Endothelial cell of umbilical vein (primary cell): ENCODE measurements around the gene MAN1A1. TPM values are rescaled to one million over a fixed set of nuclear protein-coding genes. Genes with fewer than 3 reads are reported as not detected.

Source experiments
- BruUV-seq: library from RNA; stranded (reverse); fragments of 400-500 nt; replicated peaks from 2 replicates; lab custom pipeline; 2021; lab: Mats Ljungman, UMichigan
- CTCF ChIA-PET: fragments of 300-600, 350-600 bp; sonication (Branson Sonifier 250); formaldehyde crosslinking; loops from one replicate; lab custom pipeline; 2021; ENCODE audit warnings: antibody characterized with exemption, inconsistent platforms; lab: Charles Lee
- POLR2A ChIA-PET: fragments of 300-600, 350-600 bp; sonication (Branson Sonifier 250); formaldehyde crosslinking; loops from one replicate; lab custom pipeline; 2021; ENCODE audit warnings: antibody characterized with exemption, inconsistent platforms; lab: Charles Lee
- DNase-seq: peaks from one replicate; pipeline ENCODE4 v3.0.0-alpha.2; 2011; ENCODE audit warnings: low read depth, low spot score
- FAIRE-seq: peaks from 2 replicates; lab custom pipeline; 2011; peaks lifted over from hg19 to GRCh38; lab: Jason Lieb, UNC
- H2AFZ ChIP-seq: 2 replicates; pipeline ENCODE4 v1.6.0; 2012; ENCODE audit warnings: low read depth, low read length, control low read depth, inconsistent platforms
- H3K27ac ChIP-seq: 2 replicates; pipeline ENCODE4 v1.5.1; 2011; ENCODE audit warnings: low read depth, mild to moderate bottlenecking, control low read depth, low read length, moderate library complexity; ENCODE audit not compliant: insufficient read depth
- H3K27me3 ChIP-seq, 2 experiments: 2 replicates each; pipeline versions ENCODE4 v1.6.0 to v1.6.1; 2011; ENCODE audit warnings: low read length in 2 of 2, mixed read lengths in 1 of 2; ENCODE audit not compliant: control insufficient read depth in 2 of 2, insufficient read depth in 2 of 2
- H3K36me3 ChIP-seq, 2 experiments: 2 replicates in 1 of 2; 3 replicates in 1 of 2; pipeline ENCODE4 v1.5.1; 2011; ENCODE audit warnings: low read length in 2 of 2, mild to moderate bottlenecking in 1 of 2, moderate library complexity in 1 of 2; ENCODE audit not compliant: control insufficient read depth in 2 of 2, insufficient read depth in 2 of 2; ENCODE audit errors: extremely low read depth in 1 of 2
- H3K4me1 ChIP-seq: 3 replicates; pipeline ENCODE4 v1.5.1; 2011; ENCODE audit warnings: mild to moderate bottlenecking, low read length; ENCODE audit not compliant: control insufficient read depth, insufficient read depth; ENCODE audit errors: extremely low read depth
- H3K4me2 ChIP-seq: 2 replicates; pipeline ENCODE4 v1.6.1; 2011; ENCODE audit warnings: low read length, control low read depth, mixed read lengths; ENCODE audit not compliant: insufficient read depth
- H3K4me3 ChIP-seq, 3 experiments: fragments of 200-600 bp in 1 of 3; sonication (generic), shearing (Covaris generic) in 1 of 3; replicated peaks in 1 of 3; 2 replicates each; pipeline ENCODE4 v1.5.1; 2011 to 2016; ENCODE audit warnings: control low read depth in 3 of 3, low read length in 3 of 3, mild to moderate bottlenecking in 2 of 3, inconsistent platforms in 1 of 3, low read depth in 1 of 3, moderate library complexity in 1 of 3; ENCODE audit not compliant: insufficient read depth in 1 of 3
- H3K79me2 ChIP-seq: 2 replicates; pipeline ENCODE4 v1.6.0; 2012; ENCODE audit warnings: low read length, inconsistent platforms; ENCODE audit not compliant: control insufficient read depth, insufficient read depth
- H3K9ac ChIP-seq: replicated peaks from 2 replicates; pipeline ENCODE3; 2011; ENCODE audit warnings: low read length, control low read depth; ENCODE audit not compliant: insufficient read depth; ENCODE audit errors: extremely low read depth
- H3K9me1 ChIP-seq: replicated peaks from 3 replicates; pipeline ENCODE4 v1.6.0; 2011; ENCODE audit warnings: mild to moderate bottlenecking, low read length; ENCODE audit not compliant: control insufficient read depth, insufficient read depth; ENCODE audit errors: extremely low read depth
- H3K9me3 ChIP-seq: replicated peaks from 2 replicates; pipeline ENCODE4 v1.5.1; 2012; ENCODE audit warnings: low read length, inconsistent platforms; ENCODE audit not compliant: control insufficient read depth, insufficient read depth
- H4K20me1 ChIP-seq: replicated peaks from 2 replicates; pipeline ENCODE3; 2011; ENCODE audit warnings: mild to moderate bottlenecking, low read length; ENCODE audit not compliant: control insufficient read depth, insufficient read depth; ENCODE audit errors: extremely low read depth
- CTCF ChIP-seq, 2 donors: IDR thresholded peaks; 1 replicate in 1 of 2; 2 replicates in 1 of 2; pipeline ENCODE4 v1.5.1; 2011; ENCODE audit warnings: low read length in 2 of 2, mild to moderate bottlenecking in 2 of 2, moderate library complexity in 2 of 2, control low read depth in 1 of 2, inconsistent platforms in 1 of 2, low read depth in 1 of 2; ENCODE audit not compliant: insufficient read depth in 1 of 2; ENCODE audit errors: extremely low read depth in 1 of 2
- EZH2 ChIP-seq: IDR thresholded peaks from 2 replicates; pipeline ENCODE4 v1.6.1; 2012; ENCODE audit warnings: borderline replicate concordance, low read depth, mild to moderate bottlenecking, moderate library complexity, low read length, inconsistent platforms; ENCODE audit not compliant: severe bottlenecking
- FOS ChIP-seq: IDR thresholded peaks from 2 replicates; pipeline ENCODE4 v1.6.1; 2011; ENCODE audit warnings: mild to moderate bottlenecking, low read length, moderate library complexity, borderline replicate concordance; ENCODE audit not compliant: insufficient read depth
- GATA2 ChIP-seq: IDR thresholded peaks from 2 replicates; pipeline ENCODE4 v1.7.0; 2011; ENCODE audit warnings: low read depth, mild to moderate bottlenecking, moderate library complexity, mixed read lengths, low read length; ENCODE audit not compliant: insufficient read length, insufficient read depth
- JUN ChIP-seq: IDR thresholded peaks from 2 replicates; pipeline ENCODE4 v1.6.1; 2011; ENCODE audit warnings: borderline replicate concordance, low read depth; ENCODE audit not compliant: insufficient read length, insufficient read depth
- MAX ChIP-seq: IDR thresholded peaks from 2 replicates; pipeline ENCODE4 v1.6.1; 2011; ENCODE audit not compliant: insufficient read depth, insufficient read length
- MYC ChIP-seq: IDR thresholded peaks from one replicate; pipeline ENCODE4 v1.6.1; 2011; ENCODE audit warnings: mild to moderate bottlenecking, low read depth, low read length
- POLR2A ChIP-seq: IDR thresholded peaks from 2 replicates; pipeline ENCODE4 v1.6.1; 2012; ENCODE audit warnings: low read depth, mild to moderate bottlenecking, control low read depth, low read length
- POLR2AphosphoS5 ChIP-seq: IDR thresholded peaks from 2 replicates; pipeline ENCODE4 v1.6.1; 2012; ENCODE audit warnings: low read depth, mild to moderate bottlenecking, control low read depth, low read length, moderate library complexity; ENCODE audit not compliant: insufficient read depth
- dilution Hi-C: fragments of 300-500 bp; cut with MboI; formaldehyde crosslinking; loops from one replicate; pipeline ENCODE4 v1.15.0; 2019; ENCODE audit warnings: low sequenced_read_pairs; ENCODE audit not compliant: extremely low pct_ligation_motif_present
- intact Hi-C: fragments of 100-400 bp; cut with micrococcal nuclease; formaldehyde crosslinking; loops from one replicate; pipeline ENCODE4 v1.10.0; 2022
- polyA plus RNA-seq, 4 experiments: library from polyadenylated mRNA; depleted of rRNA in 3 of 4; stranded (reverse) in 3 of 4; unstranded in 1 of 4; fragments of >200 nt; gene quantifications; 2 replicates each; pipeline versions ENCODE4 v1.2.1 to v1.2.3, GENCODE V29; 2011 to 2012; ENCODE audit warnings: missing spikeins in 1 of 4
- total RNA-seq: library from RNA; stranded (reverse); gene quantifications from 2 replicates; pipeline ENCODE4 v1.2.3, GENCODE V29; 2021

The MAN1A1 gene
- total and polyA plus RNA-seq, 2 donors (not counting 3 experiments of a cell fraction or from before 2014, with no cell fraction given), result 3.3 to 12.9 TPM

GRCh38 chr6:119322715-119323350, 26.7 kb downstream of the MAN1A1 start:
- H3K9ac ChIP-seq, result no peak overlapping the region
- H3K4me2 ChIP-seq, result no peak overlapping the region
- TF ChIP-seq CTCF (IDR thresholded peaks at IDR 0.05; ENCODE audit: extremely low read depth in 1 of 2, insufficient read depth in 1 of 2, low read depth in 1 of 2, low read length in 2 of 2) (no peak), POLR2AphosphoS5 (no peak), MAX (no peak), POLR2A (no peak), JUN (no peak), EZH2 (no peak), GATA2 (no peak), MYC (no peak), FOS (no peak)
- BruUV-seq, result no TSS peak
- no peaks in the 10 kb centered on the region for H3K36me3 ChIP-seq
- CTCF ChIA-PET, result interaction anchor here (1.2 kb wide), 1 partner anchor 174 kb away, joined by 3 read pairs; no protein-coding TSS in a partner anchor
- no peak overlapping the region for H3K27ac ChIP-seq
- no peaks in the 10 kb centered on the region for H3K79me2 ChIP-seq
- intact Hi-C loops (no loop called here), dilution Hi-C loops (no loop called here)
- POLR2A ChIA-PET, result no interaction called here
- no peak overlapping the region for H3K4me3 ChIP-seq
- no peaks in the 10 kb centered on the region for H3K9me1 ChIP-seq
- DNase-seq (no peak), FAIRE-seq (no peak)
- no peak overlapping the region for H2AFZ ChIP-seq
- H3K9me3 ChIP-seq, result no peaks in the 10 kb centered on the region
- H3K27me3 ChIP-seq, result no peaks in the 10 kb centered on the region
- no peaks in the 10 kb centered on the region for H4K20me1 ChIP-seq
- H3K4me1 ChIP-seq, result no peaks in the 10 kb centered on the region
